Activated naive CD8-positive, alpha-beta T cell treated with anti-CD3 and anti-CD28 coated beads, Interleukin-2, amount 50 U/mL, for 24 hours (primary cell): Measurements from ENCODE around the gene PPP1R12B.
"Not testable (repeated sequence)": the region's sequence is repeated elsewhere in the genome, so short reads cannot be mapped to it uniquely, and the experiment has no call there.

Source experiments
- ATAC-seq: fragments of 150-1000 bp; cut with Tn5 transposase; one replicate; pipeline ENCODE4 v1.10.0; 2021
- DNase-seq: peaks from one replicate; pipeline ENCODE4 v3.0.0; 2021
- H3K27ac Mint-ChIP-seq: one replicate; pipeline ENCODE4 v1.8.0; 2021; ENCODE audit warnings: mild to moderate bottlenecking, mixed read lengths
- H3K27me3 Mint-ChIP-seq: one replicate; pipeline ENCODE4 v1.8.0; 2021; ENCODE audit warnings: mixed read lengths
- H3K36me3 Mint-ChIP-seq: one replicate; pipeline ENCODE4 v1.8.0; 2021; ENCODE audit warnings: low read depth, mixed read lengths
- H3K4me1 Mint-ChIP-seq: one replicate; pipeline ENCODE4 v1.8.0; 2021; ENCODE audit warnings: mixed read lengths
- H3K4me3 Mint-ChIP-seq: one replicate; pipeline ENCODE4 v1.8.0; 2021; ENCODE audit warnings: mild to moderate bottlenecking, moderate library complexity, mixed read lengths
- H3K9me3 Mint-ChIP-seq: one replicate; pipeline ENCODE4 v1.8.0; 2021; ENCODE audit warnings: mixed read lengths

The PPP1R12B gene

GRCh38 chr1:202579806-202580205, 231.3 kb downstream of the PPP1R12B start:
- Mint-ChIP-seq H3K27me3 (no peaks in the 10 kb centered on the region), H3K36me3 (peaks cover 6% of the 10 kb centered on the region), H3K27ac (no peak overlapping the region), H3K4me3 (no peak overlapping the region), H3K4me1 (no peaks in the 10 kb centered on the region), H3K9me3 (no peaks in the 10 kb centered on the region)
- ATAC-seq = no peak
- no peak for DNase-seq

GRCh38 chr1:202580619-202581018, 232.1 kb downstream of the PPP1R12B start:
- no peaks in the 10 kb centered on the region for H3K4me1 Mint-ChIP-seq
- H3K27me3 Mint-ChIP-seq = no peaks in the 10 kb centered on the region
- DNase-seq (no peak), ATAC-seq (no peak)
- H3K9me3 Mint-ChIP-seq = no peaks in the 10 kb centered on the region
- no peak overlapping the region for H3K27ac Mint-ChIP-seq
- peaks cover 6% of the 10 kb centered on the region for H3K36me3 Mint-ChIP-seq
- no peak overlapping the region for H3K4me3 Mint-ChIP-seq

GRCh38 chr1:202582350-202582749, 233.9 kb downstream of the PPP1R12B start:
- H3K27me3 Mint-ChIP-seq, DNase-seq, ATAC-seq, H3K27ac Mint-ChIP-seq, H3K4me3 Mint-ChIP-seq, H3K4me1 Mint-ChIP-seq, H3K9me3 Mint-ChIP-seq, H3K36me3 Mint-ChIP-seq: not testable (repeated sequence)

- Mint-ChIP-seq H3K27me3 (no peaks in the 10 kb centered on the region), H3K4me3 (no peak overlapping the region), H3K27ac (no peak overlapping the region), H3K4me1 (peaks cover 2% of the 10 kb centered on the region), H3K36me3 (peaks cover 6% of the 10 kb centered on the region), H3K9me3 (no peaks in the 10 kb centered on the region)
- DNase-seq (no peak), ATAC-seq (no peak)
These were observed 236.4 kb downstream of the PPP1R12B start for GRCh38 chr1:202584707-202585589.

GRCh38 chr1:202585590-202585933, 237.1 kb downstream of the PPP1R12B start:
- peaks cover 2% of the 10 kb centered on the region for H3K4me1 Mint-ChIP-seq
- peaks cover 5% of the 10 kb centered on the region for H3K36me3 Mint-ChIP-seq
- no peak for ATAC-seq
- H3K9me3 Mint-ChIP-seq = no peaks in the 10 kb centered on the region
- H3K4me3 Mint-ChIP-seq = no peak overlapping the region
- H3K27ac Mint-ChIP-seq = no peak overlapping the region
- DNase-seq = no peak
- H3K27me3 Mint-ChIP-seq = no peaks in the 10 kb centered on the region

- peaks cover 3% of the 10 kb centered on the region for H3K36me3 Mint-ChIP-seq
- H3K9me3 Mint-ChIP-seq = no peaks in the 10 kb centered on the region
- ATAC-seq (no peak), DNase-seq (no peak)
- peaks cover 2% of the 10 kb centered on the region for H3K4me1 Mint-ChIP-seq
- no peaks in the 10 kb centered on the region for H3K27me3 Mint-ChIP-seq
- no peak overlapping the region for H3K27ac Mint-ChIP-seq
- H3K4me3 Mint-ChIP-seq = no peak overlapping the region
These were observed 237.7 kb downstream of the PPP1R12B start for GRCh38 chr1:202586018-202586821.

- Mint-ChIP-seq H3K4me1 (peaks cover 2% of the 10 kb centered on the region), H3K9me3 (no peaks in the 10 kb centered on the region), H3K27me3 (no peaks in the 10 kb centered on the region), H3K4me3 (no peak overlapping the region), H3K36me3 (peaks cover 3% of the 10 kb centered on the region), H3K27ac (no peak overlapping the region)
- DNase-seq (no peak), ATAC-seq (no peak)
These were observed 238.4 kb downstream of the PPP1R12B start for GRCh38 chr1:202586871-202587270.

- Mint-ChIP-seq H3K36me3 (no peaks in the 10 kb centered on the region), H3K9me3 (no peaks in the 10 kb centered on the region), H3K27ac (no peak overlapping the region), H3K4me3 (no peak overlapping the region), H3K27me3 (no peaks in the 10 kb centered on the region), H3K4me1 (peaks cover 2% of the 10 kb centered on the region)
- ATAC-seq (no peak), DNase-seq (no peak)
These were observed 239.5 kb downstream of the PPP1R12B start for GRCh38 chr1:202587859-202588485.

GRCh38 chr1:202588503-202589189, 240.1 kb downstream of the PPP1R12B start:
- Mint-ChIP-seq H3K27ac (no peak overlapping the region), H3K4me3 (no peak overlapping the region), H3K9me3 (no peaks in the 10 kb centered on the region), H3K4me1 (peaks cover 2% of the 10 kb centered on the region), H3K27me3 (no peaks in the 10 kb centered on the region), H3K36me3 (no peaks in the 10 kb centered on the region)
- ATAC-seq = no peak
- DNase-seq = no peak

- Mint-ChIP-seq H3K27ac (no peak overlapping the region), H3K9me3 (no peaks in the 10 kb centered on the region), H3K27me3 (no peaks in the 10 kb centered on the region), H3K4me3 (no peak overlapping the region), H3K4me1 (peaks cover 2% of the 10 kb centered on the region), H3K36me3 (no peaks in the 10 kb centered on the region)
- ATAC-seq = no peak
- no peak for DNase-seq
These were observed 240.9 kb downstream of the PPP1R12B start for GRCh38 chr1:202589190-202589930.

GRCh38 chr1:202590126-202590525, 241.6 kb downstream of the PPP1R12B start:
- Mint-ChIP-seq H3K9me3 (no peaks in the 10 kb centered on the region), H3K27me3 (no peaks in the 10 kb centered on the region), H3K4me3 (no peak overlapping the region), H3K36me3 (no peaks in the 10 kb centered on the region), H3K27ac (no peak overlapping the region), H3K4me1 (peaks cover 2% of the 10 kb centered on the region)
- ATAC-seq = no peak
- no peak for DNase-seq

- no peak for ATAC-seq
- H3K9me3 Mint-ChIP-seq = no peaks in the 10 kb centered on the region
- H3K4me1 Mint-ChIP-seq = peaks cover 2% of the 10 kb centered on the region
- no peaks in the 10 kb centered on the region for H3K27me3 Mint-ChIP-seq
- no peaks in the 10 kb centered on the region for H3K36me3 Mint-ChIP-seq
- no peak overlapping the region for H3K4me3 Mint-ChIP-seq
- no peak overlapping the region for H3K27ac Mint-ChIP-seq
- DNase-seq = no peak
These were observed 242.5 kb downstream of the PPP1R12B start for GRCh38 chr1:202590975-202591411.

- Mint-ChIP-seq H3K36me3 (no peaks in the 10 kb centered on the region), H3K4me3 (no peak overlapping the region), H3K27me3 (no peaks in the 10 kb centered on the region), H3K27ac (no peak overlapping the region), H3K9me3 (no peaks in the 10 kb centered on the region), H3K4me1 (no peaks in the 10 kb centered on the region)
- ATAC-seq (no peak), DNase-seq (no peak)
These were observed 243.0 kb downstream of the PPP1R12B start for GRCh38 chr1:202591515-202591914.

GRCh38 chr1:202592146-202592545, 243.6 kb downstream of the PPP1R12B start:
- Mint-ChIP-seq H3K9me3 (no peaks in the 10 kb centered on the region), H3K4me3 (no peak overlapping the region), H3K4me1 (peaks cover 2% of the 10 kb centered on the region), H3K27me3 (no peaks in the 10 kb centered on the region), H3K27ac (no peak overlapping the region), H3K36me3 (no peaks in the 10 kb centered on the region)
- ATAC-seq (no peak), DNase-seq (peak; percentile 6)
